Loucy (cell line): ENCODE measurements around the gene PREPL.

Source experiments
- CTCF ChIP-seq: fragments of 200-600 bp; sonication (generic); conservative IDR thresholded peaks from 2 replicates; pipeline ENCODE4 v1.5.1; 2014; ENCODE audit warnings: mild to moderate bottlenecking, antibody characterized with exemption, low read length
- EZH2phosphoT487 ChIP-seq: fragments of 200-600 bp; IDR thresholded peaks from 2 replicates; pipeline ENCODE4 v1.6.1; 2018; ENCODE audit warnings: antibody characterized with exemption, mild to moderate bottlenecking, moderate library complexity, borderline replicate concordance

- no peak for TF ChIP-seq CTCF
- no peak for TF ChIP-seq EZH2phosphoT487
Measured at GRCh38 chr2:44324971-44325426, 36.3 kb downstream of the PREPL start.
